ENCODE results near the gene IRAK2.

The IRAK2 gene

GRCh38 chr3:10279384-10280176 is 114.9 kb downstream of the IRAK2 start:
- no peak for DNase-seq (ENCODE audit: low read depth in 3 of 3, low spot score in 1 of 3)

- no peak for DNase-seq (ENCODE audit: low read depth in 3 of 3, low spot score in 1 of 3)
Measured at GRCh38 chr3:10280177-10280529, 115.4 kb downstream of the IRAK2 start.

GRCh38 chr3:10280571-10280970 is 115.9 kb downstream of the IRAK2 start:
- no peak for DNase-seq (ENCODE audit: low read depth in 3 of 3, low spot score in 1 of 3)

- DNase-seq (ENCODE audit: low read depth in 3 of 3, low spot score in 1 of 3): no peak
Measured at GRCh38 chr3:10281951-10282350, 117.2 kb downstream of the IRAK2 start.

- no peak for DNase-seq (ENCODE audit: low read depth in 3 of 3, low spot score in 1 of 3)
Measured at GRCh38 chr3:10283638-10284037, 118.9 kb downstream of the IRAK2 start.

- peak in 2 of 3 donors; percentile 15 to 27 for DNase-seq (ENCODE audit: low read depth in 3 of 3, low spot score in 1 of 3)
Measured at GRCh38 chr3:10284496-10284895, 119.8 kb downstream of the IRAK2 start.

- no peak for DNase-seq (ENCODE audit: low read depth in 3 of 3, low spot score in 1 of 3)
Measured at GRCh38 chr3:10285272-10286132, 120.8 kb downstream of the IRAK2 start.

- DNase-seq (ENCODE audit: low read depth in 3 of 3, low spot score in 1 of 3): no peak
Measured at GRCh38 chr3:10286133-10286524, 121.4 kb downstream of the IRAK2 start.

GRCh38 chr3:10286596-10287295 is 122.0 kb downstream of the IRAK2 start:
- no peak for DNase-seq (ENCODE audit: low read depth in 3 of 3, low spot score in 1 of 3)

GRCh38 chr3:10287936-10288574 is 123.3 kb downstream of the IRAK2 start:
- no peak for DNase-seq (ENCODE audit: low read depth in 3 of 3, low spot score in 1 of 3)

- no peak for DNase-seq (ENCODE audit: low read depth in 3 of 3, low spot score in 1 of 3)
Measured at GRCh38 chr3:10288575-10288960, 123.8 kb downstream of the IRAK2 start.

- no peak for DNase-seq (ENCODE audit: low read depth in 3 of 3, low spot score in 1 of 3)
Measured at GRCh38 chr3:10289077-10289476, 124.4 kb downstream of the IRAK2 start.

- DNase-seq (ENCODE audit: low read depth in 3 of 3, low spot score in 1 of 3): no peak
Measured at GRCh38 chr3:10289787-10290355, 125.2 kb downstream of the IRAK2 start.

GRCh38 chr3:10290481-10291176 is 125.9 kb downstream of the IRAK2 start:
- DNase-seq (ENCODE audit: low read depth in 3 of 3, low spot score in 1 of 3): no peak

GRCh38 chr3:10291641-10292040 is 126.9 kb downstream of the IRAK2 start:
- DNase-seq (ENCODE audit: low read depth in 3 of 3, low spot score in 1 of 3): no peak

GRCh38 chr3:10292505-10293419 is 128.0 kb downstream of the IRAK2 start, which contains the start of gene GHRL:
Gene GHRL (minus strand): TSS chr3:10292947. CDS start chr3:10290180, 2,767 bp downstream.
- DNase-seq (ENCODE audit: low read depth in 3 of 3, low spot score in 1 of 3): no peak
